NCI-H748 treated with DMSO at 0.1 percent for 48 hours (cell line): ENCODE measurements around the gene ASTN1.
A peak's percentile ranks its signal among the peaks of the same experiment; 100 is the strongest.

Source experiments
- DNase-seq: peaks from one replicate; lab custom pipeline; 2025; lab: John Stamatoyannopoulos, UW

ASTN1 gene

DNA sequence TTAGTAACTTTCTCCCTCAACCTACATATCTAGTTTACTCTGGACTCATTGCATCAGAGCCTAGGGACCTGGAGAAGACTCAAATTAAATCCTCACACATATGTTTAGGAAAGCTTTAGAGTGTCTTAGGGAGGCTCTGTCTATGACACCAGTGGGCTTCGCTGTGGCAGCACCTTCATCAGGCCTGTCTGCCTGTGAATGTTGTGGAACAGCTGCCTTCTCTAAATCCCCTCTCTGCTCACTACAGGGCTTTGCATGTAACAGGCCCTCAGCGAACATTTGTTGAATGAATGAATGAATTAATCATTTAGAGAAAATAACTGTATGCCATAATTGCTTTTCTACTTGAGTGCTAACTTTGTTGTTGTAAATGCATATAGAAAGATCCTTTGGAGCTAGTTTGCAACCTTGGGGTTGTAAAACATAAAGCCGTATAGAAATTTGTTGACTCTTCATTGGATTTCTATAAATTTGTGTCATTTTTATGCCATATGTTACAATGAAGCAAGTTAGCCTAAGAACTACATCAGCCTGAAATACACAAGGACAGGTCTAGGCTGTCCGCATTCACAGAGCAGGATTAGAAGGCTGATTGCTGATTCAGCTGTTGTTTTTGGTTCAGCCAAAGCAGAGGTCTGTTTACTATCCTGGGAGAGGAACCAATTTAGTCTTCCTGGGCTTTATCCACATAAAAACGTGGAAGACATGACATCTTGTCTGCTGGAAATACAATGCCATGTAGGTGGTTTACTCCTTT, 238.0 kb downstream of the ASTN1 start:
- DNase-seq = no peak

- no peak for DNase-seq
Measured at GRCh38 chr1:176925223-176925622, 239.3 kb downstream of the ASTN1 start.

GRCh38 chr1:176923283-176923682, 241.2 kb downstream of the ASTN1 start:
- DNase-seq = no peak

GRCh38 chr1:176919386-176920378, 244.8 kb downstream of the ASTN1 start:
- DNase-seq = no peak

- no peak for DNase-seq
Measured at GRCh38 chr1:176905648-176906047, 258.9 kb downstream of the ASTN1 start.

GRCh38 chr1:176904057-176904751, 260.3 kb downstream of the ASTN1 start:
- no peak for DNase-seq

DNA sequence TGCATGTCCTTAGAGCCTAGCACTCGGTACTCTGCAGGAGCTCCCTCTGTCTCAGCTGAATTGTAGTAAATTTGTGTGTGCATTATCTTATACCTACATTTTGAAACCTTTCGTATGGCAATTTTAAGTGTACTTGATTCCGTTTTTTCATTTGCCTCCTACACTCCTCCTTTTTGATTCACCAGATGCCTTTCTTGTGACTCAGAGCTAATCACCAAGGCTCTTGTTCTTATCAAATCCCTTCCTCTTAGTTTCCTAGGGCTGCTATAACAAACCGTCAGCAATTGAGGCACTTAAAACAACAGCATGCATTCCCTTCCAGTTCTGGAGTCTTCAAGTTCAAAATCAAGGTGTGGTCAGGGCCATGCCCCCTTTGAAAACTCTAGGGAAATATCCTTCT, 261.0 kb downstream of the ASTN1 start:
- DNase-seq = no peak

GRCh38 chr1:176899321-176899720, 265.2 kb downstream of the ASTN1 start:
- no peak for DNase-seq

GRCh38 chr1:176897350-176898236, 266.9 kb downstream of the ASTN1 start:
- peak; percentile 41 for DNase-seq

DNA sequence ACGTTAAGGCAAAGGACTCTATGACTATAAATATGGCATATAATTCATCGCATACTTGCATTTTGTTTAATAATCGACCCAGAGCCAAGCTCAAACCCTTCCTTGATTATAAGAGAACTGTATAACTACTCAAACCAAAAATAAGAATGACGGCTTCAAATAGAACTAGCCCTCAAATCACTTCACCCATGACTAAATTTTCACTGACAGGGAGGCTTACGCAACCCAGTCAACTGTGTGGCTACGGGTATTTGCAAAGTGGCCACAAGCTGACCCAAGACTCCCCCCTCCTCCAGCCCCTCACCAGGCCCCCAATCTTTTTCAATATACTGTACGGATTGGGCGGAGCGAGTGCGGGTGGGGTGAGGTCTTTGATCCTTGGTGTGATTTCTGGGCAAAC, 268.3 kb downstream of the ASTN1 start:
- DNase-seq = no peak

DNA sequence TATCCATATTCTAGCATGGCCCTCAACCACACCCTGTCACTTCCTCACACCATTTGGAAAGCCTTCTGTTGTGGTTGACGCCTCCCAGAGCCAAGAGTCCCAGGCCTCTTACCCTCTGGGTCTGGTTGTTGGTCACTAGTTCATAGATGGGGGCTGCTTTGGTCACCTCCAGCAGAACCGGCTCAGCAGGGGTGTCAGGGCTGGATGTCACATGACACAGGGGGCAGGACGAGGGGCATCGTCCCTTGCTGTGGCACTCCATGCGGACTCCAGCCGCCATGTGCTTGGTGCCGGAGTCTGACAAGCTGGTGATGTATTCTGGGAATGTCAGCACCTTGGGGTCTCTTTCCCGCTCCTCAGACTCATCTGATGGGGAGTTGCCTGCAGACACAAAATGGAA, 270.1 kb downstream of the ASTN1 start:
- no peak for DNase-seq

DNA sequence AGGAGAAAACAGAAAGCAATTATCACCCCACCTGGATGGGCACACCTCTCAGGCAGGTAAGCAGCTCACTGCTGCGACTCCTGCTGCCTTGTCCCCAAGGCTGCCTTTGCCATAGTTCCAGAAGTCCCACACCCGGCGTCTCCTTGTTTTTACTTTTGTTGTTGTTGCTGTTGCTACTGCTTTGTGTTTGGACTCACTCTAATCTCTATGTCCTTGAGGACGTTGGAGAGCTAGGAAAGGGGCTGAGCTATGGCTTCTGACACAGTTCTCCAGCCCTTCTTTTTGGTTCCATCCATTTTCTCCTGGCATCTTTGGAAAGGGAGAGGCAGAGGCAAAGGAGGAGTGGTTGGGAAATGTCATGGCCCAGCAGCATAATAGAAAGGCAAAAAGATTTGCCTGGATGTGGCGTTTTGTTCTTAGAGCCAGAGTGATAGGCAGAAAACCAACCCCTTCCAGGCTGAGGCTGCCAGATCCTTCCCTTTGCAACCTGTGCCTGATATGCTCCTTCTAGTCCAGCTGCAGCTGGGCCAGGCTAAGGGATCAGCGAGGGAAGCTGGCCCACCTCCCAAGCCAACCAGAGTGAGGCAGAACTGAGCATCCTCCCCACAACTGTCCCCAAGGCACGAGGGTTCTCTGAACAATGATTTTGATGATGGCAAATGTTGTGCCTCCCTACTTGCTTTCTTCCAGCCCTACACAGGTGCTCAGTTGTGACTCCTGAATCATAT, 270.7 kb downstream of the ASTN1 start:
- peak; percentile 1 for DNase-seq

DNA sequence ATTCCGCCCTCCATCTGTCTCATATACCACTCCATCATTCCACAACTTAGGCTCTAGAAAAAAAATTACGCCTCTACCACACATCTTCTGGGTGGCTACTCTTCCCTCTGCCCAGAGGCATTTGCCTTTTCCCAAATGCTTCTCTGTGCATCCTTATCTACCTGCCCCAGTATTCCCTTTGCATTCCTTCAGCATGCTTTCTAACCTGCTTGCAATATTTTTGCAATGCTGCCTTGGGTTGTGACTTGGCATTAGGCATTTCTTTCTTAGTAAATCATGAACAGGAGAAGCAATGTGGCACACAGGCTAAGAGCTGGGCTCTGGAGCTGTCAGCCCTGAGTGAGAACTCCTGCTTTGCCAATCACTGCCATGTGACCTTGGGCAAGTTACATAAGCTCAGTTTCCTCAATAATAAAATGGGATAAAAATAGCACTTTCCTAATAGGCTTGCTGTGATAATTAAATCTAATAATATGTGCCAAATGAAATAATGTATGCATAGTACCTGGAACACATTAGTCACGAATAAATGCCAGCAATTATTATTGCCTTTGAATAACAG, 276.0 kb downstream of the ASTN1 start:
- DNase-seq = no peak

DNA sequence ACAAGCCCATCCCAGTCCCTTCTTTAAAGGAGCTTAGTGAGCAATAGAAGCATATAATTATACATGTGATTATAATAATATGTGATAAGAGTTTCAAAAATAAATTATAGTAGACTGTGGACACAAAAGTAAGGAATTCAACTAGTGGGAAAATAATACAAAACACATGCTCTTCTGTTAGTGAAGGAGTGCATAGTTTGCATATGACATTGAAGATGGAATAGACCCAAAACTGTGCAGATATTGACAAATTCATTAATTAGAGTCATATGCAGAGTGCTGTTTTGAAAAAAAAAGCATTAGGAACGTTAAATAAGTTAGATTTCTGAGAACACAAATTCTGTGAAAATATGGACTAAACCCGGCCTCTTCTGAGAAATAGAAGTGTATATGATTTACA, 278.8 kb downstream of the ASTN1 start:
- no peak for DNase-seq

- no peak for DNase-seq
Measured at GRCh38 chr1:176885341-176885740, 279.2 kb downstream of the ASTN1 start.

DNA sequence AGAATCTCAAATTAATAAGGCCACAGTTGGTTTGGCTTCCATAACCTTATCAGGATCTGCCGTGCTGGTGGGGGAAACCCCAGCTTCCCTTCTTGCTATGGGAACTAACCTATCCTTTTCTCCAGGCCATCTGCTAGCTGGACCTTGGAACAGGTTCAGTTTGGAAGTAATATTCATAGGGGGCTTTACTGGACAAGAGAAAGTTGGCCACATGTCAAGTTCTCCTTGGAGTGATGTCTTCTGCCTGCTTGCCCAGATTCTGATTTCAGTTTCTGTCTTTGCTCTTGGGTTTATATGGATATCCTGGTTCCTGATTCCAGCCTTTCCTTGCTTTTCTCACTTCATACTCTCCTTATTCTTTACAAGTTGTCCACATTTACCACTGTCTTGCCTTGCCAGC, 279.6 kb downstream of the ASTN1 start:
- no peak for DNase-seq

- DNase-seq = no peak
Measured at GRCh38 chr1:176884286-176884685, 280.2 kb downstream of the ASTN1 start.

DNA sequence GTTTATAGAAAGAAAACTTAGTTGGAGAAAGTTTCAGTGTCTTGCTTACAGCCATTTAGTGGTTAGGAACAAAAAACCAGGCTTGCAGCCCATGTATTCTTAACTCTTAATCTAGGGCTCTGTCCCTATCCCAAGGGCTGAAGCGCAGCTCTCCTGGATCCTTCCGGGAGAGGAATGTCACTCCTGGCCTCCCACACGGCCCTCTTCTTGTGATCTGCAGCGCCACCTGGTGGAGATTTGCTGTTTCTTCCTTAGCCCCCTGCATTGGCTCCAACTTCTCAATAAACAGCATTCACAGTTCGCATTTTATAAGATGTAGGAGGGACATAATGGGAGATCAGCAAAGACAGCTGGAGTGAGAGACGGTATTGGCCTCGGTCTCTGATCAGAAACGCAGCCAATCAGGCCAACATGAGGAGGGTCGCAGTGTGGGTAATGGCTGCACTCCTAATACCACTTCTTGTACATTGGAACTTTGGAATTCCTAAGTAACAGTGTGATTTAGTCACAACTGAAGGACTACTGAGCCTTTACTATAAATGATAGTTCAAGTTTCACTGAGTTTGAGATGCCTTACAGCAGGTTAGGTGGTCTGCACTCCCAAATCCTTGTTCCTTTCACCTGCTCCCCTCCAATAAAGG, 283.4 kb downstream of the ASTN1 start:
- DNase-seq = peak; percentile 23

DNA sequence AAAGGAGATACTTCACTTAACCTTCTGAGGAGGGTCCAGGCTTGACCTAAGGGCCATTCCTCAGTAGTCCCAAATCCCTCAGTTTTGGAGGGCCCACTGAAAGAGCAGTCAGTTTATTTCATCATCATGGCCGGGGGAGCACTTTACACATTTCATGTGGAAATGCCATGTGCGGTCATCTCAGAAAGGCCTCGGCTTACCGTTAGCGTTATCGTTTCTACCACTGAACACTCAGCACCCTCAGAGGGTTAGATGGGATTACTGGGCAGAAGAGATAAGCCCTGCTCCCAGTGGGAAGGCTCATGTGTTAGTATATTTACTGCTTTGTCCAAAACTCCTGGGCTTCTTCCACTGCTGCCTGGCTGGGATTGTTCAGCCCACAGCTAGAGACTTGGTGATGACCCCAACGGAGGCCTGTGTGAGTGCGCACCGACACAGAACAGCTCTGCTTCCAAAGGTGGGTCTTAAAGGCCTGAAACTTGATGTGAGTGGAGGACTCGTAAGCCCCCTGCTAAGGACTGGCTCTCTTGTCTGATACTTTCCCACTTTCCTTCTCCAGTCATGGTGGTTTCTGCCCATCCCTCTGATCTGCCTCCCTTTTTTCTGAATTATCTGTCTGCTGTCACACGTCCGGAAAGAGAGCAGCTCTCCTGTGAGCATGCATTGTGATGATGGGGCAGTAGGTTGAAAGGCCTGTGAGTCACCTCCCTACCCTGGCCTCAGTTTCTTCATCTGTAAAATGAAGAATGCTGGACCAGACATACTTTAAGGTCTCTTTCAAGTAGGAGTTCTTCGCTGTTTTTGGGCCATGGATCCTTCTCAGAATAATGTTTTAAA, 284.5 kb downstream of the ASTN1 start:
- DNase-seq = no peak
